B cell (primary cell): ENCODE results near the gene REM1. TPM values are rescaled to one million over a fixed set of nuclear protein-coding genes. Genes with fewer than 3 reads are reported as not detected.
A peak's percentile ranks its signal among the peaks of the same experiment; 100 is the strongest.

ENCODE experiments used
- ATAC-seq: fragments of 200-7000 bp; cut with Tn5 transposase; one replicate; pipeline ENCODE4 v1.10.0; 2021; ENCODE audit warnings: low read depth, mild to moderate bottlenecking, moderate number of reproducible peaks, moderate library complexity
- CTCF ChIA-PET: fragments of 350-600 bp; sonication (Branson Sonifier 250); formaldehyde crosslinking; loops from one replicate; lab custom pipeline; 2021; ENCODE audit warnings: antibody characterized with exemption, inconsistent platforms; lab: Charles Lee
- POLR2A ChIA-PET: fragments of 350-600 bp; sonication (Branson Sonifier 250); formaldehyde crosslinking; loops from one replicate; lab custom pipeline; 2021; ENCODE audit warnings: antibody characterized with exemption; lab: Charles Lee
- DNase-seq: peaks from one replicate; pipeline ENCODE4 v3.0.0; 2013
- H2AFZ ChIP-seq: 2 replicates; pipeline ENCODE4 v1.6.1; 2012; ENCODE audit warnings: mild to moderate bottlenecking, low read depth, low read length; ENCODE audit not compliant: insufficient read depth, poor library complexity, severe bottlenecking
- H3K27ac ChIP-seq, 2 donors: 1 replicate in 1 of 2; 2 replicates in 1 of 2; pipeline ENCODE4 v1.5.1; 2012 to 2013; ENCODE audit warnings: low read length in 2 of 2, mild to moderate bottlenecking in 2 of 2, moderate library complexity in 1 of 2
- H3K27me3 ChIP-seq, 4 experiments: fragments of 200-600 bp in 1 of 4; sonication (generic) in 1 of 4; replicated peaks in 1 of 4; 1 replicate in 2 of 4; 2 replicates in 2 of 4; pipeline versions ENCODE4 v1.6.1 to v1.7.0; 2013 to 2016; ENCODE audit warnings: low read length in 3 of 4, mild to moderate bottlenecking in 2 of 4, mixed read lengths in 1 of 4, moderate library complexity in 1 of 4; ENCODE audit not compliant: insufficient read depth in 4 of 4, control insufficient read depth in 3 of 4; ENCODE audit errors: control extremely low read depth in 1 of 4
- H3K36me3 ChIP-seq, 2 experiments: replicated peaks in 1 of 2; 1 replicate in 1 of 2; 2 replicates in 1 of 2; pipeline versions ENCODE4 v1.6.1 to v1.7.1; 2013; ENCODE audit warnings: low read length in 1 of 2; ENCODE audit not compliant: insufficient read depth in 2 of 2, control insufficient read depth in 1 of 2; ENCODE audit errors: control extremely low read depth in 1 of 2, extremely low read depth in 1 of 2
- H3K4me1 ChIP-seq, 2 donors: fragments of 200-600 bp in 1 of 2; sonication (generic) in 1 of 2; 1 replicate in 1 of 2; 2 replicates in 1 of 2; pipeline versions ENCODE4 v1.5.1 to v1.6.1; 2013 to 2017; ENCODE audit warnings: low read length in 2 of 2; ENCODE audit not compliant: control insufficient read depth in 2 of 2, insufficient read depth in 2 of 2
- H3K4me2 ChIP-seq: replicated peaks from 2 replicates; pipeline ENCODE3; 2012; ENCODE audit warnings: mild to moderate bottlenecking, low read depth, low read length; ENCODE audit not compliant: poor library complexity, severe bottlenecking
- H3K4me3 ChIP-seq, 5 experiments: fragments of 200-600 bp in 1 of 5; sonication (generic) in 1 of 5; 1 replicate in 3 of 5; 2 replicates in 2 of 5; pipeline versions ENCODE4 v1.5.1 to v1.7.0; 2011 to 2016; ENCODE audit warnings: low read length in 4 of 5, mild to moderate bottlenecking in 4 of 5, low read depth in 2 of 5, control low read depth in 1 of 5, moderate library complexity in 1 of 5; ENCODE audit not compliant: insufficient read depth in 1 of 5; ENCODE audit errors: control extremely low read depth in 1 of 5, extremely low read depth in 1 of 5
- H3K79me2 ChIP-seq: fragments of 200-600 bp; sonication (generic); one replicate; pipeline ENCODE4 v1.6.0; 2016; ENCODE audit warnings: low read length; ENCODE audit not compliant: control insufficient read depth, insufficient read depth
- H3K9ac ChIP-seq: fragments of 200-600 bp; sonication (generic); 2 replicates; pipeline ENCODE4 v1.6.1; 2017; ENCODE audit warnings: mild to moderate bottlenecking, low read length, moderate library complexity
- H3K9me3 ChIP-seq, 3 donors: one replicate each; pipeline versions ENCODE4 v1.6.1 to v1.7.1; 2013; ENCODE audit warnings: low read length in 2 of 3; ENCODE audit not compliant: control insufficient read depth in 2 of 3, insufficient read depth in 1 of 3; ENCODE audit errors: control extremely low read depth in 1 of 3
- H4K20me1 ChIP-seq: 2 replicates; pipeline ENCODE4 v1.6.0; 2012; ENCODE audit warnings: mild to moderate bottlenecking, low read length; ENCODE audit not compliant: insufficient read depth, control insufficient read depth, poor library complexity, severe bottlenecking
- H3K27ac Mint-ChIP-seq: one replicate; pipeline ENCODE4 v1.8.0; 2021; ENCODE audit warnings: mixed read lengths
- H3K27me3 Mint-ChIP-seq: one replicate; pipeline ENCODE4 v1.8.0; 2021; ENCODE audit warnings: mixed read lengths
- H3K4me1 Mint-ChIP-seq: one replicate; pipeline ENCODE4 v1.8.0; 2021; ENCODE audit warnings: mixed read lengths
- H3K4me3 Mint-ChIP-seq: one replicate; pipeline ENCODE4 v1.8.0; 2021; ENCODE audit warnings: mixed read lengths
- H3K9me3 Mint-ChIP-seq: one replicate; pipeline ENCODE4 v1.8.0; 2022; ENCODE audit warnings: mixed read lengths; ENCODE audit not compliant: insufficient read depth
- CTCF ChIP-seq: fragments of 200-600 bp; IDR thresholded peaks from one replicate; pipeline ENCODE4 v1.8.0; 2022; ENCODE audit warnings: antibody characterized with exemption, mild to moderate bottlenecking
- EZH2 ChIP-seq: IDR thresholded peaks from 2 replicates; pipeline ENCODE4 v1.6.1; 2012; ENCODE audit warnings: borderline replicate concordance, low read depth, mild to moderate bottlenecking, moderate library complexity, low read length; ENCODE audit not compliant: insufficient read depth, poor library complexity, severe bottlenecking
- WGBS: methylation state at CpG from one replicate; pipeline ENCODE4 v1.1.5; 2013; ENCODE audit warnings: missing lambda C conversion rate; ENCODE audit not compliant: insufficient coverage; 5-methylcytosine and 5-hydroxymethylcytosine counted together
- intact Hi-C: fragments of 100-400 bp; cut with micrococcal nuclease; formaldehyde crosslinking; loops from one replicate; pipeline ENCODE4 v1.10.0; 2022
- polyA plus RNA-seq: library from polyadenylated mRNA; depleted of rRNA; stranded (reverse); fragments of >200 nt; gene quantifications from 2 replicates; pipeline ENCODE4 v1.2.3, GENCODE V29; 2012
- total RNA-seq, 2 donors: library from RNA; stranded (reverse); fragments of 120-200 nt in 1 of 2; gene quantifications; 1 replicate in 1 of 2; 2 replicates in 1 of 2; pipeline versions ENCODE4 v1.2.3 to v1.2.4, GENCODE V29; 2013 to 2022

REM1 gene
- total and polyA plus RNA-seq, 2 donors (not counting 1 experiment from before 2014, with no cell fraction given) = not detected

- H3K4me2 ChIP-seq = peak overlapping the region; percentile 60
- H3K36me3 ChIP-seq = no peaks in the 10 kb centered on the region
- H2AFZ ChIP-seq = peak overlapping the region; percentile 56
- intact Hi-C loops = no loop called here
- Mint-ChIP-seq H3K4me3 (peak overlapping the region; percentile 16), H3K4me1 (peaks cover 24% of the 10 kb centered on the region), H3K9me3 (no peaks in the 10 kb centered on the region), H3K27me3 (peaks cover 48% of the 10 kb centered on the region), H3K27ac (no peak overlapping the region)
- peaks cover 0 to 5% (median 0%) of the 10 kb centered on the region in 3 donors for H3K9me3 ChIP-seq
- no peaks in the 10 kb centered on the region for H4K20me1 ChIP-seq
- POLR2A ChIA-PET = no interaction called here
- DNase-seq = no peak
- no peak overlapping the region for H3K9ac ChIP-seq
- H3K4me3 ChIP-seq = no peak overlapping the region
- ATAC-seq = no peak
- TF ChIP-seq EZH2 (no peak), CTCF (no peak)
- CTCF ChIA-PET = interaction anchor here (0.6 to 3.5 kb wide), 3 partner anchors 17 to 33 kb away, joined by 3 to 14 read pairs (median 3); no protein-coding TSS in a partner anchor
- no peak overlapping the region for H3K27ac ChIP-seq
- no peaks in the 10 kb centered on the region for H3K79me2 ChIP-seq
- peaks cover 23 to 24% of the 10 kb centered on the region in 2 donors for H3K4me1 ChIP-seq
- peaks cover 0 to 35% (median 11%) of the 10 kb centered on the region in 4 experiments for H3K27me3 ChIP-seq
- 12% methylated on average over 21 of the region's 29 CpGs for WGBS
These were observed 595 bp downstream of the REM1 start for GRCh38 chr20:31475472-31476293.

DNA sequence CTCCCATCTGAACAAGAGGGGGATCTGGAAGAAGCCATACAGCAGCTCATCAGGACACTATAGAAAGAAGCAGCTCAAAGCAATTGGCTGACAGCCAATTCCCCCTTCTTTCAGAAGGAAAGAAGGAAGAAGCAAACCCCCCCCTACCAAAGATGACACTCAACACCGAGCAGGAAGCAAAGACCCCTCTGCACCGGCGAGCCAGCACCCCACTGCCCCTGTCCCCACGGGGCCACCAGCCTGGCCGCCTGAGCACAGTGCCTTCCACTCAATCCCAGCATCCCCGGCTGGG, 1.2 kb downstream of the REM1 start:
- H3K9ac ChIP-seq = no peak overlapping the region
- Mint-ChIP-seq H3K27me3 (peaks cover 49% of the 10 kb centered on the region), H3K9me3 (no peaks in the 10 kb centered on the region), H3K27ac (no peak overlapping the region), H3K4me1 (peaks cover 24% of the 10 kb centered on the region), H3K4me3 (no peak overlapping the region)
- POLR2A ChIA-PET = no interaction called here
- WGBS = 79% methylated on average over 6 of the region's 6 CpGs
- DNase-seq (no peak), ATAC-seq (no peak)
- no peak overlapping the region for H3K4me3 ChIP-seq
- intact Hi-C loops = no loop called here
- H3K4me1 ChIP-seq = peaks cover 23 to 24% of the 10 kb centered on the region in 2 donors
- no peaks in the 10 kb centered on the region for H4K20me1 ChIP-seq
- H3K36me3 ChIP-seq = no peaks in the 10 kb centered on the region
- H3K79me2 ChIP-seq = no peaks in the 10 kb centered on the region
- TF ChIP-seq EZH2 (no peak), CTCF (no peak)
- H3K9me3 ChIP-seq = peaks cover 0 to 5% (median 0%) of the 10 kb centered on the region in 3 donors
- no peak overlapping the region for H3K27ac ChIP-seq
- peaks cover 0 to 35% (median 11%) of the 10 kb centered on the region in 4 experiments for H3K27me3 ChIP-seq
- CTCF ChIA-PET = interaction anchor here (0.6 to 1.4 kb wide), 2 partner anchors 17 to 33 kb away, joined by 3 read pairs; no protein-coding TSS in a partner anchor
- no peak overlapping the region for H3K4me2 ChIP-seq
- no peak overlapping the region for H2AFZ ChIP-seq
